ENCODE measurements around the gene TMEM80.
"Not testable (repeated sequence)": the region's sequence is repeated elsewhere in the genome, so short reads cannot be mapped to it uniquely, and the experiment has no call there.

The TMEM80 gene

GRCh38 chr11:737899-738298 is 42.3 kb downstream of the TMEM80 start:
- not testable (repeated sequence) for DNase-seq (ENCODE audit: insufficient read length, low spot score); FAIRE-seq

GRCh38 chr11:742156-742546 is 46.5 kb downstream of the TMEM80 start:
- FAIRE-seq, result no peak
- DNase-seq (ENCODE audit: insufficient read length, low spot score), result no peak

DNA sequence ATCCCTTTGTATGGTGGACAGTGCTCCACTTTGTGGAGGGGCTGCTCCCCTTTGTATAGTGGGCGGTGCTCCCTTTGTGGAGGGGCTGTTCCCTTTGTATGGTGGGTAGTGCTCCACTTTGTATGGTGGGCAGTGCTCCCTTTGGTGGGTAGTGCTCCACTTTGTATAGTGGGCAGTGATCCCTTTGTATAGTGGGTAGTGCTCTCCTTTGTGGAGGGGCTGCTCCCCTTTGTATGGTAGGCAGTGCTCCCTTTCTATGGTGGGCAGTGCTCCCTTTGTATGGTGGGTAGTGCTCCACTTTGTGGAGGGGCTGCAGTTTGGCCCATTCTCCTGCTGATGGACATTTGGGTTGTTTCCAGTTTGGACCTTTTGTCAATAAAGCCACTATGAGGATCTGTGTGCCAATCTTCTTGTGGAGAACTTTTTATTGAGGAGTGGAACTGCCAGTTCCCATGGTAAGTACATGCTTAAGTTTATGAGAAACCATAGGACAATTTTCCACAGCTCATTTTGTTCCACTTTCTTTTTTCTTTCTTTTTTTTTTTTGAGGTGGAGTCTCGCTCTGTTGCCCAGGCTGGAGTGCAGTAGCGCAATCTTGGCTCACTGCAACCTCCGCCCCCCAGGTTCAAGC is 47.1 kb downstream of the TMEM80 start:
- FAIRE-seq (no peak), DNase-seq (ENCODE audit: insufficient read length, low spot score) (no peak)

DNA sequence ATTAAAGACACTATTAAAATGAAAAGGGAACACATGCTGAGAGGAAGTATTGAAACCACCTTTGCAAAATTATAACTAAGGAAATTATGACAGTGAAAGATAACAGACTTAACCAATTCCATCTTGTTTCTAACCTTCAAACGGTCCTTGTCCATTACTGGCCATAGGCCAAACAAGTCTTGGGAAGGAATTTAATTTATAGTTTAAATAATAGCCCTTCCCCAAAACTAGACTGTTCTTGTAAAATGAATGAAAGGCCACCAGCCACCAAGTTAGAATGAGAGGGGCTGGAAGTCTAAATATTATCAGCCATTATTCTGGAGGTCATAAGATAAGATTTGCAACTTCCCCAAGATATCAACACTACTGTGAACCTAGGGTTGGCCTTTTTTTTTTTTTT is 49.8 kb downstream of the TMEM80 start:
- no peak for DNase-seq (ENCODE audit: insufficient read length, low spot score)
- no peak for FAIRE-seq

- DNase-seq (ENCODE audit: insufficient read length, low spot score) (no peak), FAIRE-seq (no peak)
These were observed 50.9 kb downstream of the TMEM80 start for GRCh38 chr11:746289-747157.

DNA sequence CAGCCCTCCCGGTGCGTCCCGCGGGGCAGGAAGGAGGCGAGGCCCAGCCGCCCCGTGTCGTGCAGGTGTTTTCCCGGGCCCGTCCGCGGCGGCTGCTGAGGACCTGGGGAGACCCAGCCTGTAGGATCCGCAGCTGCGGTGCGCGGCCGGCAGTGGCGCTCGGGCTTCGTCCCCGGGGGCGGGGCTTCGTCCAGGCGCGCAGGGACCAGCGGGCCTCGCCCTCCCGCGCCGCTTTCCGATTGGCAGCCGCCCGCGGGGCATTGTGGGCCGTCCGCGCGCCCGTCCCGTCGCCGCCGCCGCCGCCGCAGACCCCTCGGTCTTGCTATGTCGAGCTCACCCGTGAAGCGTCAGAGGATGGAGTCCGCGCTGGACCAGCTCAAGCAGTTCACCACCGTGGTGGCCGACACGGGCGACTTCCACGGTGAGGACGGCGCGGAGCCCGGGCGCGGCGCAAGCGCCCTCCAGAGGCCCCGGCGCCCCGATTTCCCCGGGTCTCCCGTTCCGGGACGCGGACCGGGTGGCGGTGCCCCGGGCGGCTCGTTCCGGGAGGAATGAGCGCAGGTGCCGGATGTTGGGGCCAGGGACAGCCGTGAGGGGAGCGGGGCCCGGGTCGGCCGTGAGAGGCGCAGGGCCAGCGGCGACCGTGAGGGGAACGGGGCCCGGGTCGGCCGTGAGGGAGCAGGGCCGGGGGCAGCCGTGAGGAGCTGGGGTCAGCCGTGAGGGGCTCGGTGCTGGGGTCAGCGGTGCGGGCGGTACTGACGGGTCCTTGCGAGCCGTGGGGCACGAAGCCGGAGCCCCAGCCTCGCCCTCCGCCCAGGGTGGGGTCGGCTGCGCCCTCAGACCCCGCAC is 51.8 kb downstream of the TMEM80 start, which contains the start of gene TALDO1:
Gene TALDO1, plus strand, starts transcription at position 307 of the 849 bp plus-strand sequence. Its CDS starts 18 bp downstream, at position 325.
- DNase-seq (ENCODE audit: insufficient read length, low spot score), result peak; percentile 92
- peak; percentile 92 for FAIRE-seq

- FAIRE-seq (no peak), DNase-seq (ENCODE audit: insufficient read length, low spot score) (no peak)
These were observed 52.4 kb downstream of the TMEM80 start for GRCh38 chr11:748007-748359.

- FAIRE-seq, result no peak
- DNase-seq (ENCODE audit: insufficient read length, low spot score), result no peak
These were observed 54.1 kb downstream of the TMEM80 start for GRCh38 chr11:749731-750130.

All from HTR-8/SVneo (cell line).